Right lobe of liver (tissue), 6 donors: Measurements from ENCODE around the gene NUBPL. TPM values are rescaled to one million over a fixed set of nuclear protein-coding genes. Genes with fewer than 3 reads are reported as not detected.

Experiments
- ATAC-seq, 4 donors: fragments of 200-7000 bp; cut with Tn5 transposase; one replicate each; pipeline ENCODE4 v1.9.1; 2020; ENCODE audit warnings: mild to moderate bottlenecking in 4 of 4, moderate library complexity in 4 of 4
- DNase-seq, 3 donors: peaks; one replicate each; pipeline ENCODE4 v3.0.0-alpha.2; 2020
- H3K27ac ChIP-seq, 3 donors: fragments of 200-600 bp; one replicate each; pipeline ENCODE4 v1.8.0; 2022
- H3K27me3 ChIP-seq, 2 donors: fragments of 200-600 bp; one replicate each; pipeline ENCODE4 v1.8.0; 2022
- H3K36me3 ChIP-seq, 4 donors: fragments of 200-600 bp; sonication (generic) in 1 of 4; one replicate each; pipeline versions ENCODE4 v1.5.1 to v1.8.0; 2017 to 2022; ENCODE audit warnings: control low read depth in 1 of 4
- H3K4me1 ChIP-seq, 4 donors: fragments of 200-600 bp; sonication (generic) in 1 of 4; one replicate each; pipeline versions ENCODE4 v1.5.1 to v1.8.0; 2017 to 2022; ENCODE audit warnings: control low read depth in 1 of 4
- H3K4me3 ChIP-seq, 3 donors: fragments of 200-600 bp; one replicate each; pipeline ENCODE4 v1.8.0; 2022
- H3K9me3 ChIP-seq, 4 donors: fragments of 200-600 bp; sonication (generic) in 1 of 4; one replicate each; pipeline versions ENCODE4 v1.5.1 to v1.8.0; 2017 to 2022; ENCODE audit warnings: control low read depth in 1 of 4
- POLR2A ChIP-seq: fragments of 450-650 bp; IDR thresholded peaks from one replicate; pipeline ENCODE4 v1.6.1; 2017; ENCODE audit warnings: antibody characterized with exemption, mild to moderate bottlenecking
- WGBS: methylation state at CpG from one replicate; pipeline ENCODE4 v1.1.6; 2018; ENCODE audit warnings: low coverage, low lambda C conversion rate; ENCODE audit not compliant: insufficient coverage; ENCODE audit errors: missing lambda C conversion rate; 5-methylcytosine and 5-hydroxymethylcytosine counted together
- intact Hi-C, 2 donors: fragments of 100-400 bp; cut with DNase I; formaldehyde crosslinking; loops; one replicate each; pipeline versions ENCODE4 v1.11.2 to v1.14.1; 2022
- total RNA-seq, 6 experiments: library from RNA; depleted of rRNA in 2 of 6; stranded (reverse); fragments of >200 nt in 2 of 6; fragmentation: NEBNext Ultra II Directional in 3 of 6; extraction: Animal tissue kit (Norgen Biotek cat#: 25700) in 3 of 6; gene quantifications; one replicate each; pipeline versions ENCODE4 v1.1.0 to v1.2.4, GENCODE V29; 2016 to 2023
- TF ChIP-seq, protein P1 (sequence below), 4 donors: fragments of 200-600 bp in 3 of 4; fragments of 450-650 bp in 1 of 4; IDR thresholded peaks; one replicate each; pipeline versions ENCODE4 v1.5.1 to v1.8.0; 2016 to 2022; ENCODE audit warnings: antibody characterized with exemption in 4 of 4, mild to moderate bottlenecking in 2 of 4
- donor health status: DM: no; HTN: yes; CAD: no.
- donor health status: DM: no; HTN: no; CAD: no.
- donor health status: DM: no; HTN: no; CAD: no.
- donor health status: DM: no; HTN: yes; CAD: no.
- donor health status: DM: no; HTN: yes; CAD: no.

NUBPL gene
- total RNA-seq, 6 experiments from 2014 or later = 6.3 to 9.5 (median 7.2) TPM

DNA sequence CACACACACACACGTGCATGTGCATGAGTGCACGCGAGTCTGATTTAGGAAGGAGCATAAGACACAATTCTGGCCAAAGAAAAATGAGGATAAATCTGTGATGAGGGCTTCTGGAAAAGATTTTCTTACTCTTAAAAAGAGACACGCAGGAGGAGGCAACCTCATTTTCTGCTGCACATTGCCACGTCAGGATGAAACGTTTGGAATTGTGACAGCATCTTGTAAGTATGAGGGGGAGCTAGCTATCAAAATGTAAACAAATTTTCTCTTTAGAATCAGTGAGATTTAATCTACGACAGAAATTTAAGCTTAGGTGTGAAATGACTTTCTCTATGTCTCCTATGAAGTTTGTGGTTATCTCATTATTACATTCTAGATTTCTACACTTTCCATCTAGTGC, 31.1 kb upstream of the NUBPL start:
- no peaks in the 10 kb centered on the region for H3K27me3 ChIP-seq
- no peaks in the 10 kb centered on the region for H3K9me3 ChIP-seq
- intact Hi-C loops = no loop called here
- H3K27ac ChIP-seq = no peak overlapping the region
- DNase-seq (no peak), ATAC-seq (no peak)
- TF ChIP-seq POLR2A = no peak
- TF ChIP-seq, protein P1, sequence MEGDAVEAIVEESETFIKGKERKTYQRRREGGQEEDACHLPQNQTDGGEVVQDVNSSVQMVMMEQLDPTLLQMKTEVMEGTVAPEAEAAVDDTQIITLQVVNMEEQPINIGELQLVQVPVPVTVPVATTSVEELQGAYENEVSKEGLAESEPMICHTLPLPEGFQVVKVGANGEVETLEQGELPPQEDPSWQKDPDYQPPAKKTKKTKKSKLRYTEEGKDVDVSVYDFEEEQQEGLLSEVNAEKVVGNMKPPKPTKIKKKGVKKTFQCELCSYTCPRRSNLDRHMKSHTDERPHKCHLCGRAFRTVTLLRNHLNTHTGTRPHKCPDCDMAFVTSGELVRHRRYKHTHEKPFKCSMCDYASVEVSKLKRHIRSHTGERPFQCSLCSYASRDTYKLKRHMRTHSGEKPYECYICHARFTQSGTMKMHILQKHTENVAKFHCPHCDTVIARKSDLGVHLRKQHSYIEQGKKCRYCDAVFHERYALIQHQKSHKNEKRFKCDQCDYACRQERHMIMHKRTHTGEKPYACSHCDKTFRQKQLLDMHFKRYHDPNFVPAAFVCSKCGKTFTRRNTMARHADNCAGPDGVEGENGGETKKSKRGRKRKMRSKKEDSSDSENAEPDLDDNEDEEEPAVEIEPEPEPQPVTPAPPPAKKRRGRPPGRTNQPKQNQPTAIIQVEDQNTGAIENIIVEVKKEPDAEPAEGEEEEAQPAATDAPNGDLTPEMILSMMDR (IDR thresholded peaks at IDR 0.05) = no peak
- no peaks in the 10 kb centered on the region for H3K4me1 ChIP-seq
- H3K36me3 ChIP-seq = no peaks in the 10 kb centered on the region
- no peak overlapping the region for H3K4me3 ChIP-seq
- WGBS = 42% methylated on average over 7 of the region's 7 CpGs

DNA sequence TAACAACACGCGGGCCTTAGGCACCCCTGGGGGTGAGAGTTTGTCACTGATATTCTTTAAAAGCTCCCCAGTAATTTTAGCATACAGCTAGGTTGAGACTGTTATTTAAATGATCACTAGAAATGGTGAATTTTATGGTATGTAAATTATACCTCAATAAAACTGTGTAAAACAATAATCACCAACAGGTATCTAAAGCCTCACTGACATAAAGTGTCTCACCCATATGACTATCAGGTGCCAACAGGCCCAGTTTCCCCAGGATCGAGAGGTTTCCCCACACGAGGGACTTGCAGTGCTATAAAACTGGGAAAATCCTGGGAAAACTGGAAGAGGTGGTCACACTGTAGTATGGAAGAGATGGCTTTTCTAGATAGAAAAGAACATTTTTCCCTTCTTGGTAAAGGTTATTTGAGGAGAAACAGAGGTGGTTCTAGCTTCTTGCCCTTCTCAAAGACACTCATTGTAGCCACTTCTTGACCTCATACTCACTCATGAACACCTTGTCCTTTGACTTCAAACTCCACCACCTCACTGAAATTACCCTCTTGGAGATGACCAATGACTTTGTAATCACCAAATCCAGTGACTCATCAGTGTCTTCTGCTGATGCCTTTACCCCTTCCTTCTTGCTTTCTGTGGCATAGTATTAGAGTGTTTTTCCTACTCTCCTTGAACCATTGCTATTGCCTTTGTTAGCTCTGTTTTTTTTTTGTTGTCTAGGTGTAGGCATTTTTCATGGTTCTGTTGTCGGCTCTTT, 24.8 kb upstream of the NUBPL start:
- no peak overlapping the region for H3K27ac ChIP-seq
- H3K27me3 ChIP-seq = no peaks in the 10 kb centered on the region
- no peaks in the 10 kb centered on the region for H3K4me1 ChIP-seq
- WGBS = 62% methylated on average over 5 of the region's 5 CpGs
- intact Hi-C loops = no loop called here
- H3K4me3 ChIP-seq = no peak overlapping the region
- TF ChIP-seq, protein P1 (IDR thresholded peaks at IDR 0.05) = no peak
- TF ChIP-seq POLR2A = no peak
- DNase-seq (no peak), ATAC-seq (no peak)
- no peaks in the 10 kb centered on the region for H3K36me3 ChIP-seq
- no peaks in the 10 kb centered on the region for H3K9me3 ChIP-seq

DNA sequence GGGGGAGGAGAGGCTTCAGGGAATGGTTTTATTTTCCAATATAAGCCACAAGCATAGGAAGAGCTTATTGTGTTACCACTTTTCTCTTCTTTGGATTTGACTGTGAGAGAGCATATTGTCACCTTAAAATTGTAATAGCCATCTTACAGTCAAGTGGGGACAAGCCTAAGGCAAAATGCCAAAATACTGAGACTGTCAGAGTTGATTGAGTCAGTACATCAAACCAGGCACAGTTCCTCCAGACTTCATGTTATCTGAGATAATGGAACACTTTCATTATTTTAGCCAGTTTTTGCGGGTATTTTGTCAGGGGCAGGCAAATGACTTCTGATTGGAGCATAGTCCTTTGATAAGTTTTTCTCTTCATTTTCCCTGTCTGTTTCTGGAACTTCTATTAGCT, 19.5 kb upstream of the NUBPL start:
- intact Hi-C loops = no loop called here
- 100% methylated on average over 1 of the region's 1 CpG for WGBS
- H3K9me3 ChIP-seq = no peaks in the 10 kb centered on the region
- no peak overlapping the region for H3K4me3 ChIP-seq
- H3K4me1 ChIP-seq = no peaks in the 10 kb centered on the region
- no peak overlapping the region for H3K27ac ChIP-seq
- no peaks in the 10 kb centered on the region for H3K27me3 ChIP-seq
- no peak for TF ChIP-seq POLR2A
- TF ChIP-seq, protein P1 (IDR thresholded peaks at IDR 0.05) = no peak
- no peak for ATAC-seq
- H3K36me3 ChIP-seq = no peaks in the 10 kb centered on the region
- no peak for DNase-seq

DNA sequence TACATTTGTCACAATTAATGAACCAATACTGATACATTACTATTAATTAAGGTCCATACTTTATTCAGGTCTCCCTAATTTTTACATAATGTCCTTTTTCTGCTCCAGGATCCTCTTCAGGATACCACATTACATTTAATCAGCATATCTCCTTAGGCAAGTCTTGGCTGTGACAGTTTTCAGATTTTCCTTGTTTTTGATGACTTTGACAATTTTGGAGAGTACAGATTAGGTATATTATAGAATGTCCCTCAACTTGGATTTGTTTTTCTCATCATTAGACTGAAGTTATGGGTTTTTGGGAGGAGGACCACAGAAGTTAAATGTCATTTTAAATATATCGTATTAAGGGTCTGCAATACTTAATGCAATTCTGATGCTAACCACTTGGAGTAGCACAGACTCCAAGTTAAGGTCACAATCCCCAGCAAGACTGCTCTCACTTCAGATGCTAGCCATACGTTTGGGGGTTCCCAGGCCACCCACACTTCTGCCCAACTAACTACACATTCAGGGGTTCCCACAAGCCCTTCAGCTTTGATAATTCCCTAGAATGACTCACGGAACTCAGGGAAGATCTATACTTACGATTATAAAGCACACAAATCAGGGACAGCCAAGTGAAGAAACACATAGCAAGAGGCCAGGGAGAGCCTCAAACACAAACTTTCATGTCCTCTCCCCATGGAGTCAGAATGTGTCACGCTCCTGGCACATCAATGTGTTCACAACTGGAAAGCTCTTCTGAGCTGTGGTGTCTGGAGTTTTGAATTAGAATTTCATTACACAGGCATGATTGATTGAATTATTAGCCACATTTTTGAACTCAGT, 17.0 kb upstream of the NUBPL start:
- no peak for ATAC-seq
- no peaks in the 10 kb centered on the region for H3K4me1 ChIP-seq
- intact Hi-C loops = no loop called here
- H3K27ac ChIP-seq = no peak overlapping the region
- DNase-seq = no peak
- TF ChIP-seq, protein P1 (IDR thresholded peaks at IDR 0.05) = peak in 2 of 4 donors; percentile 7 to 8
- TF ChIP-seq POLR2A = no peak
- no peaks in the 10 kb centered on the region for H3K9me3 ChIP-seq
- H3K36me3 ChIP-seq = no peaks in the 10 kb centered on the region
- H3K27me3 ChIP-seq = no peaks in the 10 kb centered on the region
- WGBS = 57% methylated on average over 5 of the region's 5 CpGs
- H3K4me3 ChIP-seq = no peak overlapping the region
